ENCODE data around the gene TSPYL2.

Gene TSPYL2

GRCh38 chrX:53081925-53082772 is at the start of gene TSPYL2:
TSPYL2 (plus strand) TSS chrX:53082367; CDS start chrX:53082499, 132 bp downstream.
- DNase-seq (ENCODE audit: low read depth) = peak; percentile 91

DNA sequence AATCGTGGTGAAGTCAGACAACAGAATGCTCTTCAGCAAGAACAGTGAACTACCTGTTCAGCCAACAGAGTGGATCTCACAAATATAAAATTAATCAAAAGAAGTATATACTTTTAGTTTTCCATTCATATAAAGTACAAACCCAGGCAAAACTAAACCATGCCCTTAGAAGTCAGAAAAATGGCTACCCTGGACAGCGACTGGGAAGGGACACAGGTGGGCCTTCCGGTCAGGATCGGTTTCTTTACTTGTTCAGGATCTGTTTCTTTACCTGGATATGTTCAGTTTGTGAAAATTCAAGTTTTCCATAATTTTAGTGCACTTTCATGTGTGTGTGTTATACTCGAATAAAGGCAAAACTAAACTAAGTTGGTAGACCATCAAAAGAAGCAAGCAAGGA is 46.0 kb upstream of the TSPYL2 start:
- no peak for DNase-seq (ENCODE audit: low read depth)

GRCh38 chrX:53039236-53039635 is 42.9 kb upstream of the TSPYL2 start:
- no peak for DNase-seq (ENCODE audit: low read depth)

DNA sequence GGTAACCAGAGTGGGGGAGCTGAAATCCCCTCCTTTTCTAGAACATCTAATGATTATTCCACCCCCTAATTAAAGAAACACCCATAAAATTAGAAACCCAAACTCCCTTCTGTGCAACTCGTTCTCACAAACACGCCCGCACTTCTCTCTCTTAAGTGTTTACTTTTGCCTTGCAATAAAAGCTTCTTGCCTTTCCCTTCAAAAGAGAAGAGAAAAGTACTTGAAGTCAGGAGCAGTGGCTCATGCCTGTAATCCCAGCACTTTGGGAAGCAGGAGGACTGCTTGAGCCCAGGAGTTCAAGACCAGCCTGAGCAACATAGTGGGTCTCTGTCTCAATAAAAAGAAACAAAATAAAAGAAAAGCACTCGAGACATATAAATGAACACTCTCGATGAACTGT is 37.2 kb upstream of the TSPYL2 start:
- DNase-seq (ENCODE audit: low read depth) = no peak

GRCh38 chrX:53047228-53047627 is 34.9 kb upstream of the TSPYL2 start:
- DNase-seq (ENCODE audit: low read depth) = no peak

- no peak for DNase-seq (ENCODE audit: low read depth)
Observed at GRCh38 chrX:53048169-53049126, 33.7 kb upstream of the TSPYL2 start, which contains the start of gene GPR173. GPR173 (plus strand) TSS chrX:53048789; CDS start chrX:53076622, 27,833 bp downstream.

- DNase-seq (ENCODE audit: low read depth) = no peak
Observed at GRCh38 chrX:53049127-53049517, 33.0 kb upstream of the TSPYL2 start.

DNA sequence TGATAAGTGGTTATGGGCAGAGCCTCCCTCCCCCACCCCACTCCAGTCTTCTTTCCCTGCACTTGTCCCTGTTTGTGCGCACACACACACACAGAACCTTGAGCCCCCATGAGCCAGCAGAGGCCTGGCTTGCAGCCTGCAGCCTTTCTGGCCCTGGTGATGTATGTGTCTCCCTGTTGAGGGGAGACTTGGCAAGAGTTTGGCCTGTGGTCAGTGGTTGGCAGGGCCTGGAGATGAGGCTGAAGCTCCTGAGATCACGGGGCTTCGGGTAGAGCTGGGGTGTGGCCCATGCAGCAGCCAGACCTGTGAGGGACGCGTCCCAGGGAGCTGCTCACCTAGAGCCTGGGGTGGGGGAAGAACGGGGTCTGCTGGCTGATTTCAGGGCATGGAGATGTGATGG is 31.3 kb upstream of the TSPYL2 start:
- DNase-seq (ENCODE audit: low read depth) = no peak

- no peak for DNase-seq (ENCODE audit: low read depth)
Observed at GRCh38 chrX:53055244-53055849, 26.8 kb upstream of the TSPYL2 start.

- DNase-seq (ENCODE audit: low read depth) = no peak
Observed at GRCh38 chrX:53056292-53056691, 25.9 kb upstream of the TSPYL2 start.

GRCh38 chrX:53065104-53065503 is 17.1 kb upstream of the TSPYL2 start:
- DNase-seq (ENCODE audit: low read depth) = no peak

DNA sequence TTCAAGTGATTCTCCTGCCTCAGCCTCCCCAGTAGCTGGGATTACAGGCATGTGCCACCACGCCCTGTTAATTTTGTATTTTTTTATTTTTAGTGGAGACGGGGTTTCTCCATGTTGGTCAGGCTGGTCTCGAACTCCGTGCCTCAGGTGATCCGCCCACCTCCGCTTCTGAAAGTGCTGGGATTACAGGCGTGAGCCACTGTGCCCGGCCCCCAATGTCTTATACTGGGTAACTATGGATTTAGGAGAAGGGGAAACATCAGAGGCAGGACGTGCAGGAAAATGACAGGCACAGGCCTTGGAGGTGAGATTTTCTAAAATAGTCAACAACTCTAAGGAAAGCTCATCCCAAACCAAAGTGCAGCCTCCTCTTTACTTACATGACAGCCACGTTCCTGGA is 11.1 kb upstream of the TSPYL2 start:
- no peak for DNase-seq (ENCODE audit: low read depth)

DNA sequence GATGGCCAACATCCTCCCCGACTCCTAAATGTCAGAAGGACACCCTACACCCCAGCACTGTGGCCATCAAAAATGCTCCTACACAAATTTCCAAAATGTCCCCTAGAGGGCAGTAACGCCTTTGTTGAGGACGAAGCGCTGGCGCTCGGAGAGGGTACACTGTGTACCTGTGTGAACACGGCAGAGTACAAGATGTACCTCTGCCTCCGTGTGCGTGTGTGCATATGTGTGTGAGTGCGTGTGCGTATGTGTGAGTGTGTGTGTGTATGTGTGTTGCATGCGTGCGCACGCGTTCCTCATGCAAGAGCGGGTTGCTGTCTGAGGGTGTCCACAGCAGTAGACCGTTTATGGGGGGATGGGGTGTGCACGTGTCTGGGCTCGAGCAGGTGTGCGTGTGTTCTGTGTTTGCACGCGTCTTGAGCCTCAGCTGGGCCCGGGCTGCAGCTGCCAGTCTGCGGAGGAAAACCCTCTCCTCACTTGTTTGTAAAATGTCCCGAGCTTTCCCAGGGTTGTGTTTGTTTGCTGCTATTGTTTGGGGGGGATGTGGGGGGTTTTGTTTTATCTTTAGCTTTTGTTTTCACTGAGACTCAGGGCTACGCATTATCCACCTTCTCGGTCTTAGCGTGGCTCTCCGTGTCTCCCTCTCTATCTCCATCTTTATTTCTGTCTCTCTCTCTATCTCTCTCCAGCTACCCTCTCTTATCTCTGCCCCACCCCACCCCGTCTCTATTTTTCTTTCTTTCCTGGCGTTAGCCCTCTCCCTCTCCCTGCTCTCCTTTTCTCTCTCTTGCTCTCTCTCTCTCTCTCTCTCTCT is 10.4 kb upstream of the TSPYL2 start:
- DNase-seq (ENCODE audit: low read depth) = peak; percentile 62

DNA sequence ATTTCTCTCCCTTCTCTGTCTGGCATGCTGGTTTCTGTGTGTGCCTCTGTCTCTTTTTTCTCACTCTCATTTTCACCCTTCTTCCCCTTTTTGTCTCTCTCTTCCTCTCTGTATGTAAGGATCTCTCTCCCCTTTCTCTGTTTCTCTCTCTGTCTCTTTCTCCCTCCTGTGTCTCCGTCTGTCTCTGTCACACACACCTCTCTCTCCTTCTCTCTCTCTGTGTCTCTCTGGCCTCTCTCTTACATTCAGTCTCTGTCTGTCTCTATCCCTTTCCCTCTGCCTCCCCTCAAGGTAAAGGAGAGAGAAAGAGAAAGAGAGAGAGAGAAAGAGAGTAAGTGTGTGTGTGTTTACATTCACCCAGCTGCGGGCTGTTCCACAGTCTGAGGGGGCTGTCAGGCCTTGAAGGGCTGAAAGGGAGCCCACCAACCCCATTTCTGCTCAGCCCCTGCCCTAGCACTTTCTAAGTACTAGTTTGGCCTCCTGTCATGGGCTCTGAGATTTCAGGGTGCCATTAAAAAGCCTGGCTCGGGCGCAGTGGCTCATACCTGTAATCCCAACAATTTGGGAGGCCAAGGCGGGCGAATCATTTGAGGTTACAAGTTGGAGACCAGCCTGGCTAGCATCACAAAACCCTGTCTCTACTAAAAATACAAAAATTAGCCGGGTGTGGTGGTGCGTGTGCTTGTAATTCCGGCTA is 9.6 kb upstream of the TSPYL2 start:
- no peak for DNase-seq (ENCODE audit: low read depth)

- no peak for DNase-seq (ENCODE audit: low read depth)
Observed at GRCh38 chrX:53073115-53073586, 9.0 kb upstream of the TSPYL2 start.

DNA sequence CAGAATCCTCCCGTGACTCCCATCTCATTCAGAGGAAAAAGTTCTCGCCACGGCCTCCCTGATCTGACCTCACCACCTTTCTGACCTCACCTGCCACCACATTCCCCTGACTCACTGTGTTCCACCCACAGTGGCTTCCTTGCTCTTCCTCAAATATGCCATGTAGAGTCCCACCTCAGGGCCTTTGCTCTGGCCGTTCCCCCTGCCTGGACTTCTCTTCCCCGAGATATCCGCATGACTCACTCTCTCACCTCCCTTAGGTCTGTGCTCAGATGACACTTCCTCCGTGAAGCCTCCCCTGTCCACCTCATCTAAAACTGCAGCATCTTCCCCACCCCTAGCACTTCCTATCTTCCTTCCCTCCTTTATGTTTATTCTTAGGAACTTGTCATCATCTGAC is 7.2 kb upstream of the TSPYL2 start:
- no peak for DNase-seq (ENCODE audit: low read depth)

GRCh38 chrX:53076671-53077070 is 5.5 kb upstream of the TSPYL2 start:
- DNase-seq (ENCODE audit: low read depth) = no peak

DNA sequence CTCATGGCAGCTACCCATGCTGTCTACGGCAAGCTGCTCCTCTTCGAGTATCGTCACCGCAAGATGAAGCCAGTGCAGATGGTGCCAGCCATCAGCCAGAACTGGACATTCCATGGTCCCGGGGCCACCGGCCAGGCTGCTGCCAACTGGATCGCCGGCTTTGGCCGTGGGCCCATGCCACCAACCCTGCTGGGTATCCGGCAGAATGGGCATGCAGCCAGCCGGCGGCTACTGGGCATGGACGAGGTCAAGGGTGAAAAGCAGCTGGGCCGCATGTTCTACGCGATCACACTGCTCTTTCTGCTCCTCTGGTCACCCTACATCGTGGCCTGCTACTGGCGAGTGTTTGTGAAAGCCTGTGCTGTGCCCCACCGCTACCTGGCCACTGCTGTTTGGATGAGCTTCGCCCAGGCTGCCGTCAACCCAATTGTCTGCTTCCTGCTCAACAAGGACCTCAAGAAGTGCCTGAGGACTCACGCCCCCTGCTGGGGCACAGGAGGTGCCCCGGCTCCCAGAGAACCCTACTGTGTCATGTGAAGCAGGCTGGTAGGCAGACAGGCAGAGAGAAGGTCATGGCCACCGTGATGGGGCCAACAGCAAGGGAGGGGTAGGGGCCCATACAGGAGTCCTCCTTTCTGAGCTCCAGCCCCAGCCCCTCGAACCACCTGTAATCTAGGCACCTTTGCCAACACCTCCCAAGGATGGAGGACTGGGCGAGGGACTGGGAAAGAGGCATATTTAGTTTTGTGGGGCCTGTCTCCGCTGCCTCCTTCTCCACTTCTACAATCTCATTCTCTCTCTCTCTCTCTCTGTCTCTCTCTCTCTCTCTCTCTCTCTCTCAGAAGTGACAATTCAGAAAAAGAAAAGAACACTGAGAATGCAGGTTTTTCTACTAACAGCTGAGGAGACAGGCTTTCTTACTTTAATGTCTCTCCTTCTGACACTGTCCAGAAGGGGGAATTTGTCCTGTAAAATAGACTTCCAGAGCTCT is 4.7 kb upstream of the TSPYL2 start:
- DNase-seq (ENCODE audit: low read depth) = no peak

GRCh38 chrX:53078943-53079342 is 3.2 kb upstream of the TSPYL2 start:
- no peak for DNase-seq (ENCODE audit: low read depth)
